Right lobe of liver (tissue), 4 donors: ENCODE measurements around the gene DOK1.

ENCODE experiments used
- POLR2A ChIP-seq: fragments of 450-650 bp; IDR thresholded peaks from one replicate; pipeline ENCODE4 v1.6.1; 2017; ENCODE audit warnings: antibody characterized with exemption, mild to moderate bottlenecking
- TF ChIP-seq, protein P1 (sequence below), 4 donors: fragments of 200-600 bp in 3 of 4; fragments of 450-650 bp in 1 of 4; IDR thresholded peaks; one replicate each; pipeline versions ENCODE4 v1.5.1 to v1.8.0; 2016 to 2022; ENCODE audit warnings: antibody characterized with exemption in 4 of 4, mild to moderate bottlenecking in 2 of 4
- donor health status: DM: no; HTN: no; CAD: no.
- donor health status: DM: no; HTN: no; CAD: no.
- donor health status: DM: no; HTN: yes; CAD: no.

GRCh38 chr2:74548900-74549826 is 5.4 kb upstream of the DOK1 start:
- TF ChIP-seq, protein P1, sequence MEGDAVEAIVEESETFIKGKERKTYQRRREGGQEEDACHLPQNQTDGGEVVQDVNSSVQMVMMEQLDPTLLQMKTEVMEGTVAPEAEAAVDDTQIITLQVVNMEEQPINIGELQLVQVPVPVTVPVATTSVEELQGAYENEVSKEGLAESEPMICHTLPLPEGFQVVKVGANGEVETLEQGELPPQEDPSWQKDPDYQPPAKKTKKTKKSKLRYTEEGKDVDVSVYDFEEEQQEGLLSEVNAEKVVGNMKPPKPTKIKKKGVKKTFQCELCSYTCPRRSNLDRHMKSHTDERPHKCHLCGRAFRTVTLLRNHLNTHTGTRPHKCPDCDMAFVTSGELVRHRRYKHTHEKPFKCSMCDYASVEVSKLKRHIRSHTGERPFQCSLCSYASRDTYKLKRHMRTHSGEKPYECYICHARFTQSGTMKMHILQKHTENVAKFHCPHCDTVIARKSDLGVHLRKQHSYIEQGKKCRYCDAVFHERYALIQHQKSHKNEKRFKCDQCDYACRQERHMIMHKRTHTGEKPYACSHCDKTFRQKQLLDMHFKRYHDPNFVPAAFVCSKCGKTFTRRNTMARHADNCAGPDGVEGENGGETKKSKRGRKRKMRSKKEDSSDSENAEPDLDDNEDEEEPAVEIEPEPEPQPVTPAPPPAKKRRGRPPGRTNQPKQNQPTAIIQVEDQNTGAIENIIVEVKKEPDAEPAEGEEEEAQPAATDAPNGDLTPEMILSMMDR (IDR thresholded peaks at IDR 0.05): no peak
- peak; percentile 37 for TF ChIP-seq POLR2A
